HPDE6-E6E7 (cell line): Measurements from ENCODE around the gene ARMC6.
"Not testable (repeated sequence)": the region's sequence is repeated elsewhere in the genome, so short reads cannot be mapped to it uniquely, and the experiment has no call there.

Experiments used
- DNase-seq: peaks from one replicate; pipeline ENCODE4 v3.0.0; 2011; ENCODE audit warnings: missing footprints; ENCODE audit errors: extremely low spot score

The ARMC6 gene

GRCh38 chr19:19074196-19074882 is 40.9 kb downstream of the ARMC6 start:
- DNase-seq: no peak

GRCh38 chr19:19075126-19075525 is 41.7 kb downstream of the ARMC6 start:
- no peak for DNase-seq

- no peak for DNase-seq
These were observed 43.1 kb downstream of the ARMC6 start for GRCh38 chr19:19076476-19076875.

- DNase-seq: no peak
These were observed 43.7 kb downstream of the ARMC6 start for GRCh38 chr19:19077103-19077502.

- DNase-seq: no peak
These were observed 45.4 kb downstream of the ARMC6 start for GRCh38 chr19:19078801-19079200.

GRCh38 chr19:19079571-19079970 is 46.2 kb downstream of the ARMC6 start:
- no peak for DNase-seq

GRCh38 chr19:19081642-19082151 is 48.3 kb downstream of the ARMC6 start:
- no peak for DNase-seq

GRCh38 chr19:19083413-19084178 is 50.2 kb downstream of the ARMC6 start:
- DNase-seq: no peak

- DNase-seq: no peak
These were observed 54.3 kb downstream of the ARMC6 start for GRCh38 chr19:19087676-19088075.

- DNase-seq: no peak
These were observed 61.1 kb downstream of the ARMC6 start for GRCh38 chr19:19094513-19094912.

GRCh38 chr19:19095691-19096090 is 62.3 kb downstream of the ARMC6 start:
- no peak for DNase-seq

GRCh38 chr19:19096641-19097627 is 63.5 kb downstream of the ARMC6 start:
- DNase-seq: no peak

GRCh38 chr19:19098084-19098702 is 64.8 kb downstream of the ARMC6 start:
- DNase-seq: no peak

- DNase-seq: no peak
These were observed 65.6 kb downstream of the ARMC6 start for GRCh38 chr19:19098703-19099632.

- no peak for DNase-seq
These were observed 68.1 kb downstream of the ARMC6 start for GRCh38 chr19:19101540-19101939.

GRCh38 chr19:19102566-19102965 is 69.2 kb downstream of the ARMC6 start:
- not testable (repeated sequence) for DNase-seq

GRCh38 chr19:19103167-19103566 is 69.8 kb downstream of the ARMC6 start:
- DNase-seq: no peak

GRCh38 chr19:19105365-19106055 is 72.1 kb downstream of the ARMC6 start:
- peak; percentile 35 for DNase-seq

GRCh38 chr19:19106056-19106551 is 72.7 kb downstream of the ARMC6 start:
- DNase-seq: no peak
